Measurements from ENCODE around the gene P2RX1. TPM values are rescaled to one million over a fixed set of nuclear protein-coding genes. Genes with fewer than 3 reads are reported as not detected.
A peak's percentile ranks its signal among the peaks of the same experiment; 100 is the strongest.

Gene P2RX1
- total and polyA plus RNA-seq, 8 donors: 17.7 to 41.8 (median 24.9) TPM

DNA sequence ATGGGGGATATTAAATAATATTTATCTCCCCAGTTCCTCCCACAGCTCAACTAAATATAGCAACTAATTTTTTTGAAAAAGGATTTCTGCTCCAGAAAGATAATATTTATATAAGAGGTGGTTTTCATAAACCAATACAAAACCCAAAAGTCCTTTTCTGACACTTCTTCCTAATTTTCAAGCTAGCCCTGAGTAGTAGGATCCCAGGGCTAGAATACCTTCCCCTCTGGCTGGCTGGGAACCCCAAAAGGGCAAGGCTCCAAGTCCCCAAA is 46.6 kb upstream of the P2RX1 start:
- no peak for FAIRE-seq
- peak overlapping the region; percentile 26 to 75 (median 47) for H3K4me3 ChIP-seq
- H3K9me3 ChIP-seq: no peaks in the 10 kb centered on the region
- H3K4me1 ChIP-seq: peaks cover 3 to 50% (median 8%) of the 10 kb centered on the region in 3 donors
- intact Hi-C loops (cut with DNase I): no loop called here
- H3K36me3 ChIP-seq: no peaks in the 10 kb centered on the region
- H3K27ac ChIP-seq: peak overlapping the region in 1 of 4 donors; percentile 6
- no peaks in the 10 kb centered on the region for H3K27me3 ChIP-seq
- no peak for ATAC-seq
- no peak for DNase-seq
- TF ChIP-seq, protein P1, sequence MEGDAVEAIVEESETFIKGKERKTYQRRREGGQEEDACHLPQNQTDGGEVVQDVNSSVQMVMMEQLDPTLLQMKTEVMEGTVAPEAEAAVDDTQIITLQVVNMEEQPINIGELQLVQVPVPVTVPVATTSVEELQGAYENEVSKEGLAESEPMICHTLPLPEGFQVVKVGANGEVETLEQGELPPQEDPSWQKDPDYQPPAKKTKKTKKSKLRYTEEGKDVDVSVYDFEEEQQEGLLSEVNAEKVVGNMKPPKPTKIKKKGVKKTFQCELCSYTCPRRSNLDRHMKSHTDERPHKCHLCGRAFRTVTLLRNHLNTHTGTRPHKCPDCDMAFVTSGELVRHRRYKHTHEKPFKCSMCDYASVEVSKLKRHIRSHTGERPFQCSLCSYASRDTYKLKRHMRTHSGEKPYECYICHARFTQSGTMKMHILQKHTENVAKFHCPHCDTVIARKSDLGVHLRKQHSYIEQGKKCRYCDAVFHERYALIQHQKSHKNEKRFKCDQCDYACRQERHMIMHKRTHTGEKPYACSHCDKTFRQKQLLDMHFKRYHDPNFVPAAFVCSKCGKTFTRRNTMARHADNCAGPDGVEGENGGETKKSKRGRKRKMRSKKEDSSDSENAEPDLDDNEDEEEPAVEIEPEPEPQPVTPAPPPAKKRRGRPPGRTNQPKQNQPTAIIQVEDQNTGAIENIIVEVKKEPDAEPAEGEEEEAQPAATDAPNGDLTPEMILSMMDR (IDR thresholded peaks at IDR 0.05): no peak

DNA sequence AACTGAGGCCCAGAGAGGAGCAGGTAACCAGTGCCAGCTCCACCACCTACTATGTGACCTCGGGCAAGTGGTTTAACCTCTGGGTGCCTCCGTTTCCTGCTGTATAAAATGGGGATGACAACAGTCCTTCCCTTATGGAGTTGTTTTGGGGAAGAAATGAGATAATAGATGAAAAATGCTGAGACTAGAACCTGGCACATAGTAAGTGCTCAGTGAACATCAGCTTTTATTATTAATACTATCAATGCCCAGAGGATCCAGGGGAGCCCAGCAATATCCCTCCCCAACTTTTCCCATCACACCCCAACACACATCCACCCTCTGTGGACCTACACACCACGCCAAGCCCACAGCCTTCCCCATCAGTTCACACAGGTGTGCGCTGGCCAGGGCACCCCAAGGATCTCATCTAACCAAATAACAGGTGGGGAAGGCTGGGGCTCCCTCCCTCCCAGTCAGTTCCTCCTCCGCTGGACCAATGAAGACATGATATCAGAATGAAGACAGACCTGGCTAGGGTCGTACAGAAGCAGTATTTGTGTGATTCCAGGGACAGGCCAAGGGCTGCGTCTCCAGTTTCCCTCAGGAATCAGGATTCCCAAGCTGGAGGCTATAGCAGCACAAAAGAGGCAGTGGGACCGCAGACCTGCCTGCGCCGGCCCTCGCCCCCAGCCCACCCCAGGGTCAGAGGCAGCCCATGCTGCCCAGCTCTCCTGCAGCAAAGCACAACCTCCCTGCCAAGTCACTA is 46.1 kb upstream of the P2RX1 start:
- H3K4me1 ChIP-seq: peaks cover 3 to 47% (median 8%) of the 10 kb centered on the region in 3 donors
- DNase-seq (no peak), ATAC-seq (no peak), FAIRE-seq (no peak)
- H3K9me3 ChIP-seq: no peaks in the 10 kb centered on the region
- WGBS, 2 donors: 75 to 84% methylated on average over 11 of the region's 11 CpGs
- intact Hi-C loops (cut with DNase I): no loop called here
- peak overlapping the region in 2 of 4 donors; percentile 40 to 75 for H3K4me3 ChIP-seq
- H3K27ac ChIP-seq: peak overlapping the region in 1 of 4 donors; percentile 6
- TF ChIP-seq, protein P1 (IDR thresholded peaks at IDR 0.05): no peak
- H3K36me3 ChIP-seq: no peaks in the 10 kb centered on the region
- no peaks in the 10 kb centered on the region for H3K27me3 ChIP-seq

DNA sequence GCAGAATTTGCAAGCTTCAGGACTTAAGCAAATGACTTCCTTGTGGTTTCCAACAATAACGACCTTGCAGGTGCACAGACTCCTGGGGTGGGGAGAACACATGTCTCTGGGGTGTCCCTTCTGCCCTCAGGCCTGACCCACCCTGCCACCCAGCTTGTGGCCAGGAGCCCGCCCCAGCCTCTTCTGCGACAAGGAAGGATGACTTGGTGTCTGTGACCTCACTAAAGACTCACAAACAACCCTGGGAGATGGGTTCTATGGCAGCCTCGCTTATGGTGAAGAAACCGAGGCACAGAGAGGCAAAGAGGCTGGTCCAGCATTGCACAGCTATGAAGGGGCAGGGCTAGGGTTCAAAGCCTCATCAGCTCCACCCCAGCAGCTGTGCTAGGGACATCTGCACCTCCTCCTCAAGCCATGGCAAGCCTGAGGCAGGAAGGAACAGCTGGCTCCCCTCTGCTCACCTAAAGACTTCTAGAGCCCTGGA is 45.3 kb upstream of the P2RX1 start:
- FAIRE-seq: no peak
- Histone ChIP-seq H3K36me3 (no peaks in the 10 kb centered on the region), H3K27ac (no peak overlapping the region), H3K4me3 (no peak overlapping the region), H3K4me1 (peaks cover 3 to 44% (median 8%) of the 10 kb centered on the region in 3 donors), H3K27me3 (no peaks in the 10 kb centered on the region), H3K9me3 (no peaks in the 10 kb centered on the region)
- TF ChIP-seq, protein P1 (IDR thresholded peaks at IDR 0.05): no peak
- intact Hi-C loops (cut with DNase I): no loop called here
- no peak for ATAC-seq
- 64 to 70% methylated on average over 5 of the region's 5 CpGs for WGBS, 2 donors
- DNase-seq: no peak

DNA sequence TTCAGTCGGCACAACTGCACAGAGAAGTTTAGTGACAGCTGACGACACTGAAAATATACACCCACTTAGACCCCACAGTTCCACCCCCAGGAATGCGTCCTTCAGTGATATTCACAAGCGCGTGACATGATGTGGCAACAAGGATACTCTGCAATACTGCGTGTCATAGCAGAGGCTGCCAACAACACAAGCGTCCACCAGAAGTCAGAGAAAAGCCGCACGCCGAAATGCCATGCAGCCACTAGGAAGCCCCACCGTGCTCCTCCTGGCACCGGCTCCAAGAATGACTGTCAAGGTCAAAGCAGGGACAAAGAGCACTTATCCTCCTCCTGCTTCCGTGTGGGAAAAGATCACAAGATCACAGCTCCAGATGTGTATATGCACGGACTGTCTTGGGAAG is 44.5 kb upstream of the P2RX1 start:
- no peak overlapping the region for H3K27ac ChIP-seq
- DNase-seq (no peak), FAIRE-seq (no peak), ATAC-seq (peak in 1 of 4 donors; percentile 3)
- intact Hi-C loops (cut with DNase I): no loop called here
- H3K4me1 ChIP-seq: peaks cover 3 to 40% (median 8%) of the 10 kb centered on the region in 3 donors
- H3K9me3 ChIP-seq: no peaks in the 10 kb centered on the region
- H3K4me3 ChIP-seq: no peak overlapping the region
- TF ChIP-seq, protein P1 (IDR thresholded peaks at IDR 0.05): no peak
- no peaks in the 10 kb centered on the region for H3K36me3 ChIP-seq
- H3K27me3 ChIP-seq: no peaks in the 10 kb centered on the region
- 40 to 46% methylated on average over 14 of the region's 14 CpGs for WGBS, 2 donors

DNA sequence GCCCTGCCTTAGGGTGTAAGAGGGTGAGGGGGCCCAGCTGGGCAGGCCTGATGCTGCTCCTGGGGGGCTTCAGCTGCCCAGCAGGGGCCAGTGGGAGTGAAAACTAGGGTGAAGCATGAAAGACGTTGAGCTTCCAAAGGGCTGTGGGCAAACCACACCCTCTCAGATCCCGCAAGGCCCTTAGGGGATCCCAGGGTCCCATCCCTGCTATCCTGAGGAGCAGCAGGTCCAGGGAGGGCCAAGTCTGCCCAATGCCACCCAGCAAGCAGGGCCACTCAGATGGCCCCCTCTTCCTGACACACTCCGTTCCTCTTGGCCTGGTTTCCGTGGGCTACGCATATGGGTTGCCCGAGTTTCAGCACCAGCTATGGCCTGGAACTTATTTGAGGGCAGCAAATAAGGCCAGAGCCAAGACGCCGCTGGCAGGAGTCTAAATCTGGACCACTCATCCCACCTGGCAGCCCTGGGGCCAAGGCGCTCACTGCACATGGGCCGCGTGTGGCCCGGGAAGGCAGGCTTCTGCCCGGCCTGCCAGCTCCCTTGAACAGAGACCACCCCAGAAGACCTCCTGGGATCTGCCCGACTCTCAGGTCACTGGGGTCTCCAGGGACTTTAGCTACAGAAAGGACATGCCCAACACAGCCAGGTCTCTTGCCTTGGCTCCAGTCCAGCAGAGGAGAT is 43.8 kb upstream of the P2RX1 start:
- Histone ChIP-seq H3K27ac (peak overlapping the region in 1 of 4 donors; percentile 14), H3K36me3 (no peaks in the 10 kb centered on the region), H3K4me1 (peaks cover 3 to 35% (median 3%) of the 10 kb centered on the region in 3 donors), H3K4me3 (no peak overlapping the region), H3K27me3 (no peaks in the 10 kb centered on the region), H3K9me3 (no peaks in the 10 kb centered on the region)
- intact Hi-C loops (cut with DNase I): no loop called here
- WGBS, 2 donors: 91 to 95% methylated on average over 14 of the region's 14 CpGs
- ATAC-seq (no peak), DNase-seq (no peak), FAIRE-seq (no peak)
- TF ChIP-seq, protein P1 (IDR thresholded peaks at IDR 0.05): no peak
